Ramos (cell line): ENCODE data around the gene FAM149B1.

ENCODE experiments used
- in situ Hi-C: fragments of 300-500 bp; cut with MboI; formaldehyde crosslinking; loops from one replicate; pipeline ENCODE4 v1.14.3; 2022; ENCODE audit warnings: low sequenced_read_pairs; ENCODE audit not compliant: unreplicated experiment

FAM149B1 gene

GRCh38 chr10:73226663-73227062 lies 58.7 kb downstream of the FAM149B1 start:
- in situ Hi-C loops: no loop called here

GRCh38 chr10:73228247-73228646 lies 60.3 kb downstream of the FAM149B1 start:
- in situ Hi-C loops: no loop called here

DNA sequence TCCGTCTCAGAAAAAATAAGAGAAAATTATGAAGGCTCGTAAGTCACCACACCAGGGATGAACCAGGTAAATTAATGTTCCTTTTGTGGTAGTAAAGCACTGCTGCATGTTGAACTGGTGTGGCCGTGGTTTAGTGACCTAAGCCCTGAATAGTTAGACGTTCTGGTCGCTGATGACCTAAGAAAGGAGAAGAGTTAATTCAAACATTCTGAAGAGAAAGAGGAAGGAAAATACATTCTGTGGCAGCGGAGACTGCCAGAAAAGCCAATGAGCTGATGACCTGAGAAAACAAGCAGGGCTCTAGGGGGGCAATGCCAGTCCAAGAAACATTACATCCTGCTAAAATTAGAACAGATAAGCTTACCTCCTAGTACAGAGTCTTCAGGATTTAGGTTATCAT lies 61.6 kb downstream of the FAM149B1 start:
- in situ Hi-C loops: no loop called here

- in situ Hi-C loops: no loop called here
These were observed 65.0 kb downstream of the FAM149B1 start for GRCh38 chr10:73232887-73233286.

GRCh38 chr10:73233883-73234282 lies 66.0 kb downstream of the FAM149B1 start:
- in situ Hi-C loops: no loop called here

- in situ Hi-C loops: no loop called here
These were observed 66.8 kb downstream of the FAM149B1 start for GRCh38 chr10:73234695-73235094.

DNA sequence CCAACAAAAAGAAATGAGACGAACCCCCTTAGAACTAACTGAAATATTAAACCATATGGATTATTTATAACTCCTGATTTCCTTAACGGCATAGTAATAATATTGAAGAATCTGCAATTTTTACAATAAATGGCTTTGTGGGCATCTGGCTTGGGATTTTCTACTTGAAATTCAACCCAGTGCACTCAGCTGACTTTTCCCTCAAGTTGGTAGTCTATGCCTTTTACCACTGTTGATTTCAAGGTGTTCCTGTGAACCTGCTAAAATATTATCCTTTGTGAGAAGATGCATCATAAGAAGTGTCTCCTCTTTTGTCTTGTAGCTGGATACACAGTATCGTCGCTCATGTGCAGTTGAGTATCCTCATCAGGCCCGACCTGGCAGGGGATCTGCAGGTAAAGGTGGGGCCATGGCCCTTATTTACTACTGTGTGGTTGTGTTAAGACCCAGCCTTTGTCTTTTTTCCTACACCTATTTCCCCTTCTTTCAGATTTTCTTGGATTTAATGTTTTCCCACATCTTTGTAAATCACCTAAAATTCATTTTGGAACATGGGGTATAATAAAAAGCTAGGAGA lies 71.2 kb downstream of the FAM149B1 start:
- in situ Hi-C loops: no loop called here

DNA sequence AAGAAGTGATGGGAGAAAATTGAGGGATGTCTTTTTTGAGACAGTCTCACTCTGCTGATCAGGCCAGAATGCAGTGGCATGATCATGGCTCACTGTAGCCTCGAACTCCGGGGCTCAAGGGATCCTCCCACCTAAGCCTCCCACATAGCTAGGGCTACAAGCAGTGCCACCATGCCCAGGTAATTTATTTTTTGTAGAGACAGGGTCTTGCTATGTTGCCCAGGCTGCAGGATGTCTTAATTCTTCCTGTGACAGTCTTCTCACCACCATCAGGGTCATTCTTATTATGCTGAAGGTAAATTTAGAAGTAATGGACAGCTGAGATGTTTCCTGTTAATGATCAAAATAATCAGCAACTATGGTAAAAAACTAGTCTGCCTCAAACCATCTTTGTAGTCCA lies 72.0 kb downstream of the FAM149B1 start:
- in situ Hi-C loops: no loop called here

DNA sequence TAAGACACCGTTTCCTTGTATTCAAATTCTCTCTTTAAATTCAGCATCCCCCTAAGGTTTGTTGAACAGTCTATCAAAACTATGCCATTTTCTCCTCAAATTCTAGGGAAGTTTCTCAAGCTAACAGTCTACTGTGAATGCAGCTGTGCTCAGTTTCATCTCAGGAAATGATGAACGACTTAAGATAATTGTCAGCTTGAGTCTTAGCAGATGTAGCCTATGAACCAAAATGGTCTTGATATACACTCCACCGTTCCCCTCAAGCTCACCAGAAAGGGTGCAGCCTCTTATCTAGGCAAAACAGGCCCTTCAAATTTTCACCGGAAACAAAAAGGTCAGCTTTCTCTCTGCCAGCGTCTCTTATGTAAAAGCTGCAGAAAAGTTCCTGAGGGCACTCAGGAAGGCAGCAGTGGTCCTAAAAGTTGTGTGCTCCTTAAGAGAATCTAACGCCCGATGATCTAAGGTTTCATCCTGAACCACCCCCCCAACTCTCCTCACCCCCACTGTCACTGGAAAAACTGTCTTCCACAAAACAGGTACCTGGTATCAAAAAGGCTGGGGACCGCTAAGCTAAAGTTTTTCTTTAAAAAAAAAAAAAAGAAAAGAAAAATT lies 77.1 kb downstream of the FAM149B1 start:
- in situ Hi-C loops: no loop called here

GRCh38 chr10:73246322-73246645 lies 78.4 kb downstream of the FAM149B1 start:
- in situ Hi-C loops: no loop called here

DNA sequence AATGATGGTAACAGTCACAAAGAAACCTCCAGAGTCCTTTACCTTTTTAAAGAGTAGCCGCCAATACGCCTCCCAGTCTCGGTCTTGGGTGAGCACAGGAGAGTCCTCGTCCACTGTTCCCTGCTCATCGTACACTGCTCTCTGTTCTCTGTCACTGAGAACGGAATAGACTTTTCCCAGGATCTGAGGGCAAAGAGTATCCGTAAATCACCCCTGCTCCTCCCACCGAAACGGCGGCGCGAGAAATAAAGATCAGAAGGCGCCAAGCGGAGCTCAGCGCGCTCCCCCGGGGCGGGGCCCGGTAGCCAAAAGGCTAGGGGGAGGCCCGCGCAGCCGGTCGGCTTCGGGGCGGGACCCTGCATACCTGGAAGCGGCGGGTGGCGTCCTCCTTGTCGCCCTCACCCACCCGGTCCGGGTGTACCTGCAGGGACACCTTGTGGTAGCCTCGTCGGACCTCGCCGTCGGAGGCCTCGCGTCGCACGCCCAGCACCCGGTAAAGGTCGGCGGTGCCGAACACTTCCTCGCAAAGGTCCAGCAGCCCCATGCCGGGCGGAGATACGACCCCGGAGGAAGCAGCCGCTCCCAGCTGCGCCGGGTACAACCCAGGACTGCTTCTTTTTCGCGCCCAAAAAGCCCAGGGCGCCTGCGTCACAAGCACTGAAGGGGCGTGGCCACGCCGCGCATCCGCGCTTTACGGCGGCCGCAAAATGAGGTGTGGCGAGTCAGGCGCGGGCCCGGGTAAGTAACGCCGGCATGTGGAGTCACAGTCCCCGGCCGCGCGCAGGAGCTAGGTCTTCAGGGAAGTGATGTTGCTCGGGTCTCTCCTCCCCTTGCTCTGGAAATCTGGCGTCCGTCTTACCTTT lies 79.0 kb downstream of the FAM149B1 start, which contains the start of gene DNAJC9:
TSS of gene DNAJC9 (minus strand) at position 610 of the 863 bp plus-strand sequence. CDS start at position 544, 66 bp downstream.
- in situ Hi-C loops: no loop called here

- in situ Hi-C loops: no loop called here
These were observed 79.8 kb downstream of the FAM149B1 start for GRCh38 chr10:73247509-73248258.

DNA sequence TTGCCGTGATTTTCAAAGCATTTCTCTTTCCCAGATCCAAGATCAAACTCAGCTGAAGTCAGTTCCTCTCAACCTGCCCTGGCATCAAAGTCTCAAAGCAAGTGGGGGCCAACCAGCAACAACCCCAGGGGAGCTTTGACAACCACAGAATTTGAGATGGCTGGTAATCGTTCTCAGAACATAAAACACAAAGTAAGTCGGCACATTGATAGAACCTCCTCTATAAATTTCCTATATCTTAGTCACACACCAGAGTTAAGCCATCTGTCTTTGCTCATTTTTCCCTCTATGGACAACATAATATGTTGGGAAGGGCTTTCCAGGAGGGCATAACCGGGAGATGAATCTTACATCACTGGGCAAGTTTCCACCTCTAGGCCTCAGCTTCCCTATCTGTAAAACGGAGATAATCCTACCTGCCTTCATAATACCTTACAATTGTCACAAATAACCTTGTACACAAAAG lies 80.4 kb downstream of the FAM149B1 start:
- in situ Hi-C loops: no loop called here

DNA sequence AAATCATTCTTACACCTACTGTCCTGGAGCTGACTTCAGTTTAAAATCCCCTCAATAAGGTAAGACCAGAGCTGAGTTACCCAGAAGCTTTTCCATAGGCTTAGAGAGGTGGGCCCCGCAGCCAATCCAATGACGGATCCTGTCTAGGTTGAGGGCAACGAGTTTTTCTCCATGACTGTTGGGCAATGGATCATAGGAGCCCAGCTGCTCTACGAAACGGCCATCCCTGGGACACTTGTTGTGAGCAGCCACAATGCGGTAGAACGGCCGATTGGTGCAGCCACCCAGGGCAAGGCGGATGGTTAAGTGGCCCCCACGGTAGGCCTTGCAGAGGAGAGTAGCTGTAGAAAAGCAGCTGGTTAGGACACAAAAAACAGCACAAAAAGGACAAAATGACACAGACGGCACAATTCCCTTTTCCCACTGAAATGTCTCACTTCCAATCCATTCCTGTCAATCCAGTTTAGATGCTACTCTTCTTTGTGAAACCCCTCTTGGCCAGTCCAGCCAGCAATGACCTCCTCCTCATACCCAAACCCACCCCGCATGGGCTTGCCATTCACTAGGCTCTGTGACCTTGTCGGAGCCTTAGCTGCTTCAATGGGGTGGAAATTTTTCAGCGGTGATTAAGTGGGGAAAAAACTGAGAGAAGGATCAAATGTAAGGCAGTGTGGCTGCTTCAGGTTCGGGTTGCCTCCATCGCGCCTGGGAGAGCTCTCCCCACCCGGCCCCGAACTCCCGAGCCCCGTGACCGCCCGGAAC lies 83.9 kb downstream of the FAM149B1 start:
- in situ Hi-C loops: loop anchor here (10.0 kb wide), 1 partner anchor 393 kb away; the partner anchor contains the start of gene MYOZ1

DNA sequence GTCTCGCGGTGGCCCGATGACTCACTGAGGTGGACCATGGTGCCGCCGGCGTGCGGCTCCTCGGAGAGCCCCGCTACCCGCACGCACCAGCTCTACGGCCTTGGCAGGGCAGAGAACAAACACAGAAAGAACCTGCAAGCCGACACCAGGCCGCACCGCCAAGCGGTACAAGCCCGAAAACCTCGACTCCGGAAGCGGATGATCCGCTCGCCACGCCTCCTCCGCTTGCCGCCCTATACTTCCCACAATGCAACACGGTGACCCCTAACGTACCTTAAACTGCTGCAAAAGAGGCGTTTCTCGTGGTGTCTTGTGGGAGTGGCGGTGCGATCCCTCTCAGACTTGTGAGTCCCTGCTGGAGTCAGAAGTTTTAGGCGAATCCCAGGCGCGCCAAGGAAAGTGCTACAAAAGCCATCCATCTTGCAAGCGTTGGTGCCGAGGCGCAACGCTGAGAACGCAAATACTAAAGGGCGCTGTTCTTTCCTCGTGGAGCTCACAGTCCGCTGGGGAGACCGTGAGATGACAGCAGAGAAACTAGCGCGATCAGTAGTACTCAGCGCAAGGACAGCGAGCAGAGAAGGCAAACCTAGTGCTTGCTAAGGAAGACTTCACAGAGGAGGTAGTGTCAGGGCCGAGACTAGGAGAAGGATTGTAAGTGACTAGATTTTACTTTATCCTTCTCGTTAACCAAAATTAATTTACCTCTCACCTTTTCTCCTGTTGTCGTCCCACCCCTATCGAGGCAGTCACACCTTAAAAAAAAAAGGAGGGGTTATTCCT lies 84.7 kb downstream of the FAM149B1 start, which contains the start of gene MRPS16:
TSS of gene MRPS16 (minus strand) at position 200 of the 780 bp plus-strand sequence. CDS start at position 38, 162 bp downstream.
- in situ Hi-C loops: loop anchor here (10.0 kb wide), 1 partner anchor 392 kb away; the partner anchor contains the start of gene MYOZ1

- in situ Hi-C loops: loop anchor here (10.0 kb wide), 1 partner anchor 392 kb away; the partner anchor contains the start of gene MYOZ1
These were observed 85.3 kb downstream of the FAM149B1 start for GRCh38 chr10:73253225-73253555.

GRCh38 chr10:73258612-73259011 lies 90.7 kb downstream of the FAM149B1 start:
- in situ Hi-C loops: loop anchor here (10.0 kb wide), 1 partner anchor 386 kb away; the partner anchor contains the start of gene MYOZ1

DNA sequence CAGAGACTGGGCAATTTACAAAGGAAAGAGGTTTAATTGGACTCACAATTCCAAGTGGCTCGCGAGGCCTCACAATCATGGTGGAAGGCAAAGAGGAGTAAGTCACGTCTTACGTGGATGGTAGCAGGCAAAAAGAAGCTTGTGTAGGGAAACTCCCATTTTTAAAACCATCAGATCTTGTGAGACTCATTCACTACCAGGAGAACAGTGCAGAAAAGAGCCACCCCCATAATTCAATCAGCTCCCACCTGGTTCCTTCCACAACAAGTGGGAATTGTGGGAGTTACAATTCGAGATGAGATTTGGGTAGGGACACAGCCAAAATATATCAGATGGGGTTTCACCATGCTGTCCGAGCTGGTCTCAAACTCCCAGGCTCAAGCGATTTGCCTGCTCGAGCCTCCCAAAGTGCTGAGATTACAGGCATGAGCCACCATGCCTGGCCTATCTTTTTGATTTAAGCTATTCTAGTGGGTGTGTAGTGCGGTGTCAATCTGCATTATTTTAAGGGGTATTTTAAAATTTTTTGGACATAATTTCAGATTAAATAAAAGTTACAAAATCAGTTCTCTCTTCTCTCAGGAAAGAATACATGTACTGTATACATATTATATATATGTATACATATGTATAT lies 93.6 kb downstream of the FAM149B1 start:
- in situ Hi-C loops: no loop called here
